Fibroblast of pulmonary artery (primary cell): Measurements from ENCODE around the gene C14orf93.

Experiments
- DNase-seq: peaks from one replicate; pipeline ENCODE4 v3.0.0-alpha.2; 2010; ENCODE audit warnings: low read depth
- H3K4me3 ChIP-seq: replicated peaks from 2 replicates; pipeline ENCODE4 v1.5.1; 2011; ENCODE audit warnings: low read depth, mild to moderate bottlenecking, control low read depth, low read length, moderate library complexity
- TF ChIP-seq, protein P1 (sequence below): IDR thresholded peaks from 2 replicates; pipeline ENCODE4 v1.5.1; 2011; ENCODE audit warnings: mild to moderate bottlenecking, control low read depth, low read length, inconsistent platforms; ENCODE audit errors: missing control alignments

The C14orf93 gene

DNA sequence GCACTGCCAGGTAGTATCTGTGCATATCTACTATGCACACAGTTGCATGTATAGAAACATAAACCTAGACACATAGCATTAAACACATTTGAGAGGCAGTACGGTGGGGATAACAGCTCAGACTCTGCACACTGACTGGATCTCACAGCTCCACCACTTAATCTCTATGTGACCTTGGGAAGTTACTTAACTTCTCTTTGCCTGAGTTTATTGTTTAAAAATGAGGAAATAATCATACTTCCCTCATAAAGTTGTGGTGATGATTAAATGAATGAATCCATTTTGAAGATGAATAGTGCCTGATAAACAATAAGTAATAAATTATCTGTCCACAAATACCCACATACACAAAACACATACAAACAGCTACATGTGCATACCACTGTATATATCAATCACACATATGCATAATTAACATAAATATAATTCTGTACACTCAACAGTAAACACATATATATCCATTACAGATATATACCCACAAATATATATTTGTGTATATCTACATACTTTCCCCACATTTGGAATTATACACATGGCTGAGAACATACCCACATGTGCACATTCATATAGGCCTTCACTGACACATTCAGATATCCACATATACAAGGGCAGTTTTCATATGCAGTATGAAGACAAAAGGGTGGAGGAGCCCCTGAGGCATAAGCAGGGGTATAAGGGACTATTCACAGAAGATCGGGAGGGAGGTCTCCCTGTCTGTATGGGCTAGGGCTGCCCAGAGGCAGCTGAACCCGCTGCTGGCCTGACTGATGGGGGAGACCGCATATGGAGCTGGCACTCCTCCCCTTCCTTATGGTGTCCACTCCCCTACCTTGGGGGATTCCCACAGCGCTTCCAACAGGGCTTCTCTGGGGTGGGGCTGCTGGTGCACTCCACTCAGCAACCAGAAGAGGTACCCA, 41.5 kb upstream of the C14orf93 start:
- DNase-seq: no peak
- TF ChIP-seq, protein P1, sequence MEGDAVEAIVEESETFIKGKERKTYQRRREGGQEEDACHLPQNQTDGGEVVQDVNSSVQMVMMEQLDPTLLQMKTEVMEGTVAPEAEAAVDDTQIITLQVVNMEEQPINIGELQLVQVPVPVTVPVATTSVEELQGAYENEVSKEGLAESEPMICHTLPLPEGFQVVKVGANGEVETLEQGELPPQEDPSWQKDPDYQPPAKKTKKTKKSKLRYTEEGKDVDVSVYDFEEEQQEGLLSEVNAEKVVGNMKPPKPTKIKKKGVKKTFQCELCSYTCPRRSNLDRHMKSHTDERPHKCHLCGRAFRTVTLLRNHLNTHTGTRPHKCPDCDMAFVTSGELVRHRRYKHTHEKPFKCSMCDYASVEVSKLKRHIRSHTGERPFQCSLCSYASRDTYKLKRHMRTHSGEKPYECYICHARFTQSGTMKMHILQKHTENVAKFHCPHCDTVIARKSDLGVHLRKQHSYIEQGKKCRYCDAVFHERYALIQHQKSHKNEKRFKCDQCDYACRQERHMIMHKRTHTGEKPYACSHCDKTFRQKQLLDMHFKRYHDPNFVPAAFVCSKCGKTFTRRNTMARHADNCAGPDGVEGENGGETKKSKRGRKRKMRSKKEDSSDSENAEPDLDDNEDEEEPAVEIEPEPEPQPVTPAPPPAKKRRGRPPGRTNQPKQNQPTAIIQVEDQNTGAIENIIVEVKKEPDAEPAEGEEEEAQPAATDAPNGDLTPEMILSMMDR: no peak
- H3K4me3 ChIP-seq: no peak overlapping the region

DNA sequence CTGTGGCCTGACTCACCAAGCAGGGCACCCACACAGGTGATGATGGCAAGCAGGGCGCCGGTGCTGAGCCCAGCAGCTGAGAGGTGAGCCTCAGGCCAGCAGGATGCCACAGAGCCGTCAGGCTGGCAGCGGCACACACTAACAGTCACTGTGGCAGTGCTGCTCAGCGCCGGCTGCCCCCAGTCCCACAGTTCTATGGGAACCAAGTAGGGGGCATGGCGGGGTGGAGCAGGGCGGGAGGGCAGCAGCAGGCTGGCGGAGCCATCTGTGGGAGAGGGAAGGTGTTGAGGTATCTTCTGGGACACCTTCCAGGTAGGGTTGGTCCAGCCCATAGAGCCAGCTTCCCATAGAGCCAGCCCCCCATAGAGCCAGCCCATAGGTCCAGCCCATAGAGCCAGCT, 39.1 kb upstream of the C14orf93 start:
- DNase-seq: no peak
- no peak overlapping the region for H3K4me3 ChIP-seq
- TF ChIP-seq, protein P1: no peak

DNA sequence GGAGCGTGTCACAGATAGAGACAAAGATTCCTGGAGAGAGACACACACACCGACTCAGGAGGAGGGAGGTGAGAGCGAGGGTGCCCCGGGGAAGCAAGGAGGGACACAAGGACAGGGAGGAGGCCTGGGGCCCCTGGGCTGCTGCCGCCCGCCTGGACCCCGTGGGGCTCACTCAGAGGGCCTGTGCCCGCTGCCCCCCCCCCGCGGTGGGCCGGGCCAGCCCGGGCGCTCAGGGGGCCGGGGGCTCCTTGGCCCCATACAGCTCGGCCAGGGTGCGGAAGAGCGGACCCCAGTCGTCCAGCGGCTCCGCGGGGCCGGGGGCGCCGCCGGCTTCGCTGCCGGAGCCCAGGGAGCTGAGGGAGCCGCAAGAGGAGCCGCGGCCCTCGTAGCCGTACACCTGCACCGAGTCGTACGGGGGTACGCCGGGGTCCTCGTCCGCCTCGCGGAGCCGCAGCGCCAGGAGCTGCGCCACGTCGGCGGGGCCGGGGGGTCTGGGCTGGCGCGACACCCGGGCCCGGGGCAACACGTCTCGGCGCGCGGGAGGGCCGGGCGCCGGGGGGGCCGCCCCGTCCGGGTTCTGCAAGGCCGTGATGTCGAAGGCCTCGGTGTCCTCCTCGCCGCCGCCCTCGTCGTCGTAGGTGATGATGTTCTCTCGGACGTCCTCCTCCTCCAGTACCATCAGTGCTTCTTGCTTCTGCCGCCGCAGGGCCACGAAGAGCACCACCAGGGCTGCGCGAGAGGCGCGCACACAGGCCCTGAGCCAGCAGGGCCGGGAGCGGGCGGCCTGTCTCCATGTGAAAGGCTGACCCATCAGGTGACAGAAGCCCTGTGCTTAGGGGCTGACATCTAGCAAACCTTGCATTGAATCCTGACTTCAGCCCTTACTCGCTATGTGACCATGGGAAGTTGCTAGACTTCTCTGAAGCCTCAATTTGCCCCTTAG, 38.1 kb upstream of the C14orf93 start:
- TF ChIP-seq, protein P1: no peak
- no peak overlapping the region for H3K4me3 ChIP-seq
- no peak for DNase-seq

DNA sequence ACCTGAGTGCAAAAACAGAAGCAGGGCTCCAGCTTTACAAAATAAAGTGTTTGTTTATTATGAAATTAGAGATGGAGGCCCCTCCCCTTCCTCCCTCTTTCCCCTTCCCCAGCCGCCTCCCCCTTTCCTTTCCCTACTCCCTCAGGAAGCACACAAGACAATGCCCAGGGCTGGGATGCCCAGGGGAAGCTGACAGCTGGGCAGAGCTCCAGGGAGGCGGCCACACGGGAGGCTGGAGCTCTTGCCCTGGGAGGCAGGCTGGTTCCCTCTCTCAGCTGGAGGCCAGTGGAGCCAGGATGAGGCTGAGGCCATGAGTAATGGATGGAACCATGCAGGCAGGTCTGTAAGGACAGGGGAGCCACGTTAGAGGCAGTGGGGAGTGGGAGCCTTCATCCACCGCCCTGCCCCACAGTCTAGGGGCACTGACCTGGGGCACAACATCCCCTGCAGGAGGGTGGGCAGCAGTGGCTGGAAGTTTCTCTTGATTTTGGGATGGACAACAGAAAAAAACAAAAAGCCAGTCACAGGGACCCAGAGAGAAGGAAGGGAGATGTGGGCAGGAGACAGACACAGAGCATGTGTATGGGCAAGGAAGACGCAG, 37.2 kb upstream of the C14orf93 start:
- DNase-seq: peak; percentile 76
- TF ChIP-seq, protein P1: no peak
- H3K4me3 ChIP-seq: no peak overlapping the region

DNA sequence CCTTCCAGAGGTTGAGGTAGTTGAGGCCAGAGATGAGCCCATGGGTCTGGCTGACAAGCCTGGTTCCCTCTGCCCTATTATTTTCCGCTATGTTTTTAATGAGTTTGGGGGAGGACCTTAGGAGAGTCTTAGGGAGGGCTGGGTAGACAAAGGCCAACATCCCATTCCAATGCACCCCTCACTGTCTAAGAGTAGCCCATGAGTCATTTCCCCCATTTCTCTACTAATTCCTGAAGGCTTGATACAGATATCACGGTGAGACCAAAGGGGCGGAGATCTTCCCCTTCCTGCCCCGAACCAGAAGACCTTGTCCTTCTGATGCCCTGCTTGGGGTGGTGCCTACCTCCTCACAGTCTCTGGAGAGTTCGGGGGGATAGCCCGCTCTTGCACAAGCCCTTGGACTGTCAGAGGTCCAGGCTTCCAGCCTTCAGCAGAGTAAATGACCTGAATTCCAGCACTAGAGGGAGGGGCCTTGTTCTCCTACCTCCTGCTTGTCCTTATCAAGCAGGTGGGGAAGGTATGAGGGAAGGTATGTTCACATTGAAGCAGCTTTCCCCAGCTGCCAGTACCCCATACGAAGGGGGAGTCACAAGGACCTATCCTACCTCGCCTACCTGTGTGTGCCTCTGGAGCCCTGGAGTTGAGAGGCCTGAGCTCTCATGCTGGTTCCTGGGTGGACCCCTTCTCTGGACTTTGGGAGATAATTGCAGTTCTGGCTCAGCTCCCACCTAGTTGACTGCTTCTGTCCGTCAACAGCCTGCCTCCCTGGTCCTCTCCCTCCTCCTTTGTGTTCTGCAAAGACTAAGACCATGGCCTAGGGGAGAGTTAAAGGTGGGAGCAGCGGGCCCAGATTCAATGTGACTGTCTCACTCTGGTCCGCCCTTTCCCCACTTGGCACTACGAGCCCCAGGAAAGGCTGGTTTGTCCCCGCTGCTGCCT, 35.7 kb upstream of the C14orf93 start:
- TF ChIP-seq, protein P1: no peak
- H3K4me3 ChIP-seq: no peak overlapping the region
- peak; percentile 40 for DNase-seq

DNA sequence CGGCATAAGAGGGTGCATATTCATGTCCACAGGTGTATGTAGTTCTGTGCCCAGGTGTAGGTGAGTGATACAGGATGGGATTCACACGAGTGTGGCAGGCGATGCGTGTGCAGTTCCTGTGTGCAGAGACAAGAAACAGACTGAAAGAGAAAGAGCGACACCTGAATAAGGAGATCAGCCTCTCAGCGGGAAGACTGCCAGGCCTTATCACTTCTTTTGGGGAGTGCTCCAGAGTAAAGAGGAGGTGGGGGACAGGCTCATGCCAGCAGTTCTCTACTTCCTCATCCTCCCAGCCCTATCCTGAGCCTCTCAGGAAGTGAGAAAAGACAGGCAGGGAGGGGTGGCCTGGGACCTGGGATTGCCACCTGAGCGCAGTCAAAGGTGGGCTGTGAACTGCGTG, 34.9 kb upstream of the C14orf93 start:
- TF ChIP-seq, protein P1: no peak
- DNase-seq: no peak
- no peak overlapping the region for H3K4me3 ChIP-seq
